Measurements from ENCODE around the gene FZR1.

DNA sequence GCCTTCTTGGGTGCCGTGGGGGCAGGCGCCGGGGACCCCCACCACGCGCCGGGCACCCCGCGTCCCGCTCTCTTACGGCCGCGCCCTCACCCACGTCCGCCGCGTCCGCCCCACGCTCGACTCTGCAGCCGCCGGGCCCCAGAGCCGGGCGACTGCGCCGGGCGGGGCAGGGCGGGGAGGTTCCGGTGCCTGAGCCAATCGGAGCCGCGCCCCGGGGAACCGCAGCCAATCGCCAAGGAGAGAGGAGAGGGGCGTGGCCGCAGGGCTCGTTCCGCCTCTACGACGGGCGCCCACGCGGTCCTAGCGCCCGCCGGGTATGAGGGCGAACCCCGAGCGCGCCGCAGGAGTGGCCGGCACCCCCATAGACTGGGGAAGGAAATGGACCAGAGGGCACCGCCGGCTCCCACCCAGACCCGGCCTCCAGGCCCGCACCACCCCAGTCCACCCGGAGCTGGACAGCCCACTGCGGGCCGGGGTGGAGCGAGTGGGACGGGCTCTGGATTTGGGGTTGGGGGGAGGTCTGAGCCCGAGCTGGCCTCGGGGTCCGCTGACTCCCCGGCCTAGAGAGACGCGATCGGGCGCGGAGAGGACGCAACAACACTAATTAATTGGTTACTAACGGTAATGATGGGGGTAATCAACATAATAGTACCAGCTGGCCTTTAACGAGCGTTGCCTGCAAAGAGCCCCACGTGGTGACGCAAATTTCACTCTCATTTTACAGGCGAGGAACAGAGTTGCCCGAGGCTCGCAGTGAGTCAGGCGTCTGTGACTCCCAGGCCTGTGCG is 51.5 kb downstream of the FZR1 start, which contains the start of gene MFSD12:
- no peak; the same call in 1 of the 2 replicates for TF ChIP-seq BHLHE40 (IDR thresholded peaks at IDR 0.05; ENCODE audit: low read length)
- TF ChIP-seq, protein P1, sequence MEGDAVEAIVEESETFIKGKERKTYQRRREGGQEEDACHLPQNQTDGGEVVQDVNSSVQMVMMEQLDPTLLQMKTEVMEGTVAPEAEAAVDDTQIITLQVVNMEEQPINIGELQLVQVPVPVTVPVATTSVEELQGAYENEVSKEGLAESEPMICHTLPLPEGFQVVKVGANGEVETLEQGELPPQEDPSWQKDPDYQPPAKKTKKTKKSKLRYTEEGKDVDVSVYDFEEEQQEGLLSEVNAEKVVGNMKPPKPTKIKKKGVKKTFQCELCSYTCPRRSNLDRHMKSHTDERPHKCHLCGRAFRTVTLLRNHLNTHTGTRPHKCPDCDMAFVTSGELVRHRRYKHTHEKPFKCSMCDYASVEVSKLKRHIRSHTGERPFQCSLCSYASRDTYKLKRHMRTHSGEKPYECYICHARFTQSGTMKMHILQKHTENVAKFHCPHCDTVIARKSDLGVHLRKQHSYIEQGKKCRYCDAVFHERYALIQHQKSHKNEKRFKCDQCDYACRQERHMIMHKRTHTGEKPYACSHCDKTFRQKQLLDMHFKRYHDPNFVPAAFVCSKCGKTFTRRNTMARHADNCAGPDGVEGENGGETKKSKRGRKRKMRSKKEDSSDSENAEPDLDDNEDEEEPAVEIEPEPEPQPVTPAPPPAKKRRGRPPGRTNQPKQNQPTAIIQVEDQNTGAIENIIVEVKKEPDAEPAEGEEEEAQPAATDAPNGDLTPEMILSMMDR (IDR thresholded peaks at IDR 0.05 in 2 of 3, conservative IDR thresholded peaks at IDR 0.05 in 1 of 3; ENCODE audit: insufficient read depth in 2 of 3, low read depth in 1 of 3, low read length in 3 of 3), result no peak
- TF ChIP-seq ZKSCAN3 (CRISPR knock-in tag; IDR thresholded peaks at IDR 0.05), result no peak
- no peak for TF ChIP-seq HNRNPK (IDR thresholded peaks at IDR 0.05; ENCODE audit: low read depth, low read length, poor library complexity, severe bottlenecking)
- TF ChIP-seq TEAD4 (IDR thresholded peaks at IDR 0.05; ENCODE audit: low read length), result no peak
- TF ChIP-seq TEAD4 (CRISPR knock-in tag; IDR thresholded peaks at IDR 0.05; ENCODE audit: borderline replicate concordance), result no peak
- TF ChIP-seq, protein P2, sequence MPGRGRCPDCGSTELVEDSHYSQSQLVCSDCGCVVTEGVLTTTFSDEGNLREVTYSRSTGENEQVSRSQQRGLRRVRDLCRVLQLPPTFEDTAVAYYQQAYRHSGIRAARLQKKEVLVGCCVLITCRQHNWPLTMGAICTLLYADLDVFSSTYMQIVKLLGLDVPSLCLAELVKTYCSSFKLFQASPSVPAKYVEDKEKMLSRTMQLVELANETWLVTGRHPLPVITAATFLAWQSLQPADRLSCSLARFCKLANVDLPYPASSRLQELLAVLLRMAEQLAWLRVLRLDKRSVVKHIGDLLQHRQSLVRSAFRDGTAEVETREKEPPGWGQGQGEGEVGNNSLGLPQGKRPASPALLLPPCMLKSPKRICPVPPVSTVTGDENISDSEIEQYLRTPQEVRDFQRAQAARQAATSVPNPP (IDR thresholded peaks at IDR 0.05; ENCODE audit: borderline replicate concordance, insufficient read depth, insufficient read length), result no peak
- no peak for TF ChIP-seq SMC3 (conservative IDR thresholded peaks at IDR 0.05; ENCODE audit: insufficient read depth, low read depth, low read length)
- TF ChIP-seq YY1 (IDR thresholded peaks at IDR 0.05; ENCODE audit: borderline replicate concordance in 1 of 3, control insufficient read depth in 1 of 3, extremely low read depth in 1 of 3, insufficient read depth in 3 of 3, insufficient read length in 1 of 3, insufficient replicate concordance in 2 of 3, low read depth in 1 of 3, low read length in 2 of 3), result peak in 1 of 3 experiments; percentile 15
- TF ChIP-seq SMAD3 (CRISPR knock-in tag; conservative IDR thresholded peaks at IDR 0.05), result no peak
- peak; percentile 68 for TF ChIP-seq POLR2A (conservative IDR thresholded peaks at IDR 0.05)
- no peak for TF ChIP-seq RAD21 (CRISPR knock-in tag; conservative IDR thresholded peaks at IDR 0.05 in 1 of 2, IDR thresholded peaks at IDR 0.05 in 1 of 2)
